Measurements from ENCODE around the gene PRUNE2. TPM values are rescaled to one million over a fixed set of nuclear protein-coding genes. Genes with fewer than 3 reads are reported as not detected.

The PRUNE2 gene
- total and polyA plus RNA-seq, 12 donors = 0.87 to 5.7 (median 1.6) TPM

- H3K27me3 ChIP-seq = peaks cover 0 to 21% (median 4%) of the 10 kb centered on the region in 7 donors
Observed at GRCh38 chr9:76725011-76725546, 180.8 kb downstream of the PRUNE2 start.

DNA sequence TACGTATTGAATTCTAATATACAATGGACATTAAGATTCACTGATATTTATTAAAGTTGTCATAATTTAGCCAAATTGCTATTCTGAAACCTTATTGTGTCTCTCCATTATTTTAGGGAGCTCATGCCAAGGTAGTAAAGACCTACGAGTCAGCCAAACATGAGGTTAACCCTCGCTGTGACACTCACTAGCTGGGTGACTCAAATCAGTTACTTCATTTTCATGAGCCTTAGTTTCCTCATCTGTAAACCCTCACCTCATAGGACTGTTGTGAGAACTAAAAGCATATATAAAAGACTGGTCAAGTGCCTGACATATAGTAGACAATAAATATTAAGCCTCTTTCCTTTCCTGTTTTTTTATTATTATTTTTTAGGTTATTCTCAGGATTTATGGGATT lies 185.7 kb downstream of the PRUNE2 start:
- Histone ChIP-seq H3K4me3 (no peak overlapping the region), H3K27me3 (peaks cover 0 to 17% (median 7%) of the 10 kb centered on the region in 7 donors), H3K27ac (no peak overlapping the region), H3K4me1 (peaks cover 0 to 7% (median 0%) of the 10 kb centered on the region in 9 donors), H3K36me3 (no peaks in the 10 kb centered on the region), H3K9me3 (no peaks in the 10 kb centered on the region)
- no peak for ATAC-seq
- intact Hi-C loops (cut with DNase I) = no loop called here
- DNase-seq = no peak
- WGBS, 2 donors = 62 to 63% methylated on average over 3 of the region's 3 CpGs
- no peak for TF ChIP-seq CTCF (IDR thresholded peaks at IDR 0.05)

More at GRCh38 chr9:76725011-76725546, 180.8 kb downstream of the PRUNE2 start:
- DNase-seq = no peak
- WGBS, 2 donors = 47 to 51% methylated on average over 4 of the region's 4 CpGs
- no peak for TF ChIP-seq CTCF (IDR thresholded peaks at IDR 0.05)
- no peaks in the 10 kb centered on the region for H3K9me3 ChIP-seq
- H3K4me3 ChIP-seq = no peak overlapping the region
- intact Hi-C loops (cut with DNase I) = no loop called here
- no peak overlapping the region for H3K27ac ChIP-seq
- H3K36me3 ChIP-seq = no peaks in the 10 kb centered on the region
- no peak for ATAC-seq
- no peaks in the 10 kb centered on the region for H3K4me1 ChIP-seq

GRCh38 chr9:76718166-76718565 lies 187.7 kb downstream of the PRUNE2 start:
- Histone ChIP-seq H3K9me3 (no peaks in the 10 kb centered on the region), H3K36me3 (no peaks in the 10 kb centered on the region), H3K4me3 (no peak overlapping the region), H3K27me3 (peaks cover 0 to 11% (median 7%) of the 10 kb centered on the region in 7 donors), H3K27ac (no peak overlapping the region), H3K4me1 (peaks cover 0 to 11% (median 6%) of the 10 kb centered on the region in 9 donors)
- TF ChIP-seq CTCF (IDR thresholded peaks at IDR 0.05) = no peak
- WGBS, 2 donors = 65 to 70% methylated on average over 4 of the region's 4 CpGs
- ATAC-seq (no peak), DNase-seq (no peak)
- intact Hi-C loops (cut with DNase I) = no loop called here

DNA sequence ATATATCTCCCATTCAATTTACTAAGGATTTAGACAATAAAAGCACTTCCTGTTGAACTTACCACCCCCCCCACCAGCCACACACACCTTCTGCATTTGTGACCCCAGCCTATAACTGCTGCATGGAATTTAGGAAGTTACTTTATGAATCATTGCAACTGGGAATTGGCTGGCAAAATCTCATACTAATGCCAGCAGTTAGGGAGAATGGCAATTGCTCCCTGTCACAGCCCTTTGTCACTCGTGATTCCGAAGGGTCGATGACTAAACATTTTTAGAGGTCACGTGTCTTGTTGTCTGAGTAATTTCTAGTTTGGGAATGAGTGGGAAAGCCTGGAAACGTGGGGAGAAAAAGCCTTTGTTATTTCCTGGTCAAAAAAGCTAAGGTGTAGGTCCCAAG lies 188.3 kb downstream of the PRUNE2 start:
- peaks cover 0 to 11% (median 6%) of the 10 kb centered on the region in 9 donors for H3K4me1 ChIP-seq
- H3K4me3 ChIP-seq = no peak overlapping the region
- no peaks in the 10 kb centered on the region for H3K9me3 ChIP-seq
- ATAC-seq (no peak), DNase-seq (no peak)
- no peak for TF ChIP-seq CTCF (IDR thresholded peaks at IDR 0.05)
- no peak overlapping the region for H3K27ac ChIP-seq
- peaks cover 0 to 11% (median 4%) of the 10 kb centered on the region in 7 donors for H3K27me3 ChIP-seq
- intact Hi-C loops (cut with DNase I) = no loop called here
- WGBS, 2 donors = 51 to 60% methylated on average over 5 of the region's 5 CpGs
- no peaks in the 10 kb centered on the region for H3K36me3 ChIP-seq

Measured in heart right ventricle (tissue), 16 donors.